ENCODE data around the gene TRAF3. TPM values are rescaled to one million over a fixed set of nuclear protein-coding genes. Genes with fewer than 3 reads are reported as not detected.

Gene TRAF3
- polyA plus RNA-seq, 1 of the 3 experiments (the other 2 are of a cell fraction): 17.9 TPM

GRCh38 chr14:102932484-102933248 lies 155.4 kb downstream of the TRAF3 start:
- ChIA-PET POLR2A (no interaction called here), CTCF (interaction anchor here (1.1 kb wide), 1 partner anchor 158 kb away, joined by 3 read pairs; no protein-coding TSS in a partner anchor)
- Histone ChIP-seq H3K9ac (no peak overlapping the region), H3K9me2 (no peaks in the 10 kb centered on the region), H3K79me2 (ENCODE audit: insufficient read depth) (peaks cover 7% of the 10 kb centered on the region; the same call in 1 of the 2 replicates), H2AFZ (ENCODE audit: low read depth) (no peak overlapping the region), H3K36me3 (replicated peaks in 1 of 2; ENCODE audit: control insufficient read depth in 1 of 2, insufficient read depth in 2 of 2, low read length in 1 of 2) (peaks cover 14 to 33% of the 10 kb centered on the region in 2 experiments), H3K4me1 (ENCODE audit: control insufficient read depth in 1 of 2, insufficient read depth in 2 of 2, low read depth in 1 of 2, low read length in 1 of 2) (peaks cover 0 to 8% of the 10 kb centered on the region in 2 experiments; a peak in 1 of 4 replicates), H3F3A (replicated peaks; ENCODE audit: insufficient read depth) (no peaks in the 10 kb centered on the region), H3K27me3 (ENCODE audit: insufficient read depth) (peaks cover 5% of the 10 kb centered on the region; the same call in 1 of the 2 replicates), H3K4me2 (no peak overlapping the region), H4K20me1 (ENCODE audit: insufficient read depth) (peaks cover 6% of the 10 kb centered on the region; the same call in 1 of the 2 replicates), H3K4me3 (ENCODE audit: low read depth in 2 of 2, low read length in 1 of 2) (no peak overlapping the region), H3K27ac (ENCODE audit: low read depth in 2 of 2, low read length in 1 of 2) (no peak overlapping the region), H3K9me3 (no peaks in the 10 kb centered on the region)
- DNase-seq: no peak
- no peak for TF ChIP-seq TCF12 (IDR thresholded peaks at IDR 0.05)
- TF ChIP-seq CTCF (IDR thresholded peaks at IDR 0.05): no peak
- no peak for TF ChIP-seq TAF1 (IDR thresholded peaks at IDR 0.05; ENCODE audit: borderline replicate concordance, low read depth, low read length)
- no peak for TF ChIP-seq EZH2phosphoT487 (IDR thresholded peaks at IDR 0.05; ENCODE audit: borderline replicate concordance, low read depth)
- no peak for TF ChIP-seq USF2 (IDR thresholded peaks at IDR 0.05; ENCODE audit: borderline replicate concordance, low read depth, low read length)
- no peak for TF ChIP-seq SMC3 (IDR thresholded peaks at IDR 0.05; ENCODE audit: low read depth, low read length)
- no peak for TF ChIP-seq RCOR1 (IDR thresholded peaks at IDR 0.05; ENCODE audit: low read length)
- TF ChIP-seq FOSL2 (IDR thresholded peaks at IDR 0.05; ENCODE audit: borderline replicate concordance, low read depth): no peak
- no peak for TF ChIP-seq MEF2A (IDR thresholded peaks at IDR 0.05; ENCODE audit: borderline replicate concordance, low read depth)
- WGBS (ENCODE audit: low lambda C conversion rate): 94% methylated on average over 22 of the region's 26 CpGs

GRCh38 chr14:102933618-102934231 lies 156.5 kb downstream of the TRAF3 start:
- DNase-seq: no peak
- no peak overlapping the region for H3K27ac ChIP-seq (ENCODE audit: low read depth in 2 of 2, low read length in 1 of 2)
- POLR2A ChIA-PET: no interaction called here
- H3K4me2 ChIP-seq: no peak overlapping the region
- no peak overlapping the region for H2AFZ ChIP-seq (ENCODE audit: low read depth)
- H3K79me2 ChIP-seq (ENCODE audit: insufficient read depth): peaks cover 7% of the 10 kb centered on the region; the same call in 1 of the 2 replicates
- CTCF ChIA-PET: no interaction called here
- H3K9ac ChIP-seq: no peak overlapping the region
- peaks cover 0 to 8% of the 10 kb centered on the region in 2 experiments; a peak in 1 of 4 replicates for H3K4me1 ChIP-seq (ENCODE audit: control insufficient read depth in 1 of 2, insufficient read depth in 2 of 2, low read depth in 1 of 2, low read length in 1 of 2)
- H3F3A ChIP-seq (replicated peaks; ENCODE audit: insufficient read depth): no peaks in the 10 kb centered on the region
- no peak overlapping the region for H3K4me3 ChIP-seq (ENCODE audit: low read depth in 2 of 2, low read length in 1 of 2)
- WGBS (ENCODE audit: low lambda C conversion rate): 93% methylated on average over 7 of the region's 20 CpGs
- peaks cover 6% of the 10 kb centered on the region; the same call in 1 of the 2 replicates for H4K20me1 ChIP-seq (ENCODE audit: insufficient read depth)
- no peaks in the 10 kb centered on the region for H3K9me3 ChIP-seq
- peaks cover 14 to 40% of the 10 kb centered on the region in 2 experiments for H3K36me3 ChIP-seq (replicated peaks in 1 of 2; ENCODE audit: control insufficient read depth in 1 of 2, insufficient read depth in 2 of 2, low read length in 1 of 2)
- no peaks in the 10 kb centered on the region for H3K9me2 ChIP-seq
- H3K27me3 ChIP-seq (ENCODE audit: insufficient read depth): peaks cover 5% of the 10 kb centered on the region; the same call in 1 of the 2 replicates
- TF ChIP-seq SMC3 (IDR thresholded peaks at IDR 0.05; ENCODE audit: low read depth, low read length): no peak
- TF ChIP-seq RXRA (IDR thresholded peaks at IDR 0.05; ENCODE audit: borderline replicate concordance, low read depth): no peak
- TF ChIP-seq SIN3A (IDR thresholded peaks at IDR 0.05; ENCODE audit: borderline replicate concordance, low read depth, low read length): no peak
- TF ChIP-seq CHD2 (IDR thresholded peaks at IDR 0.05; ENCODE audit: low read length, partially characterized antibody): no peak
- TF ChIP-seq USF2 (IDR thresholded peaks at IDR 0.05; ENCODE audit: borderline replicate concordance, low read depth, low read length): no peak
- TF ChIP-seq TAF1 (IDR thresholded peaks at IDR 0.05; ENCODE audit: borderline replicate concordance, low read depth, low read length): no peak
- TF ChIP-seq FOXM1 (IDR thresholded peaks at IDR 0.05; ENCODE audit: low read depth): no peak
- no peak for TF ChIP-seq GABPA (IDR thresholded peaks at IDR 0.05; ENCODE audit: low read depth)
- TF ChIP-seq RFX5 (IDR thresholded peaks at IDR 0.05; ENCODE audit: low read length): no peak
- TF ChIP-seq USF1 (IDR thresholded peaks at IDR 0.05; ENCODE audit: borderline replicate concordance, low read depth): no peak

Measured in SK-N-SH (cell line).